ENCODE measurements around the gene HPCA. TPM values are rescaled to one million over a fixed set of nuclear protein-coding genes. Genes with fewer than 3 reads are reported as not detected.
A peak's percentile ranks its signal among the peaks of the same experiment; 100 is the strongest.

The HPCA gene
- total and polyA plus RNA-seq, 8 donors = 0.16 to 0.61 (median 0.35) TPM; not detected in 1

DNA sequence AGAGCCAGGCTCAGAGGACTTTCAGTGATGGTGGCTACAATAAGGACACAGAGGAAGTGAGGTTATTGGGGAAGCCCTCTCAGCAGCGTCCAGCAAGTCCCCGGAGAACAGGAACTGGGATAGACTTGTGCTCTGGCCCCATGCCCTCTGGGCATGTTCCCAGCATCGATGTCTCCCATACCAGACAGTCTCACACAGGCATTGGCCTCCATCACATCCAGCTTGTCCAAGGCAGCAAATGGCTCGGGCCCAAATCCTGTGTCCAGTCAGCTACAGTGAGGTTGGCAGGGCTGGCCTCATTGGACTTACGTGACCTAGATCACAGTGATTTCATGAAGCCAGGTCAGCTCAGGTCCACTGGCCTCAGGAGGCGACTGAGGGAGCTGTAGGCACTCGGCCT is 34.5 kb downstream of the HPCA start:
- Histone ChIP-seq H3K4me1 (peaks cover 9 to 12% of the 10 kb centered on the region in 2 donors), H3K4me3 (no peak overlapping the region), H3K36me3 (no peaks in the 10 kb centered on the region), H3K27me3 (peaks cover 0 to 91% of the 10 kb centered on the region in 2 donors), H3K9me3 (no peaks in the 10 kb centered on the region), H3K27ac (no peak overlapping the region)
- intact Hi-C loops (cut with DNase I) = no loop called here
- DNase-seq = no peak
- TF ChIP-seq, protein P1, sequence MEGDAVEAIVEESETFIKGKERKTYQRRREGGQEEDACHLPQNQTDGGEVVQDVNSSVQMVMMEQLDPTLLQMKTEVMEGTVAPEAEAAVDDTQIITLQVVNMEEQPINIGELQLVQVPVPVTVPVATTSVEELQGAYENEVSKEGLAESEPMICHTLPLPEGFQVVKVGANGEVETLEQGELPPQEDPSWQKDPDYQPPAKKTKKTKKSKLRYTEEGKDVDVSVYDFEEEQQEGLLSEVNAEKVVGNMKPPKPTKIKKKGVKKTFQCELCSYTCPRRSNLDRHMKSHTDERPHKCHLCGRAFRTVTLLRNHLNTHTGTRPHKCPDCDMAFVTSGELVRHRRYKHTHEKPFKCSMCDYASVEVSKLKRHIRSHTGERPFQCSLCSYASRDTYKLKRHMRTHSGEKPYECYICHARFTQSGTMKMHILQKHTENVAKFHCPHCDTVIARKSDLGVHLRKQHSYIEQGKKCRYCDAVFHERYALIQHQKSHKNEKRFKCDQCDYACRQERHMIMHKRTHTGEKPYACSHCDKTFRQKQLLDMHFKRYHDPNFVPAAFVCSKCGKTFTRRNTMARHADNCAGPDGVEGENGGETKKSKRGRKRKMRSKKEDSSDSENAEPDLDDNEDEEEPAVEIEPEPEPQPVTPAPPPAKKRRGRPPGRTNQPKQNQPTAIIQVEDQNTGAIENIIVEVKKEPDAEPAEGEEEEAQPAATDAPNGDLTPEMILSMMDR (IDR thresholded peaks at IDR 0.05) = no peak
- ATAC-seq = peak; percentile 22

DNA sequence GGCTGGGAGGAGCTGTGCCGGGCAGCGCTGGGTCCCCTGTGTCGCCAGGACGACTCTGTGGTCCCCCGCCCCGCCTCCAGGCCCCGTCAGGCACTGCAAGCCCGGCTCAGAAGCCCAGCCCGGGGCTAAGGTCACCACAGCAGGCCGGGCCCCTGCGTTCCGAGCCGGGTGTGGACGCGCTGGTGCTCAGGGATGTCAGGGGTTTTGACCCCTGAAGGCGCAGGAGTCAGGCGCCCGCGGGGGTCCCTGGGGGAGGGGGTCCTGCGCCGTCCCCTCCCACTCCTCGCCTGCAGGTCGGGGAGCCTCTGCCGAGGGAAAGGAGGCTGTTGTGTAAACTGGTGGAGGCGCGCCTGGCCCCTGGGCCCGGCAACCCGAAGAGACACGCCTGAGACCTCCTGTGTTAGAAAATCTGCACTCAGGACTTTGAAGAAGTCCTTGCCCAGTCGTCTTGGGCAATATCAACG is 38.6 kb downstream of the HPCA start:
- intact Hi-C loops (cut with DNase I) = no loop called here
- H3K4me1 ChIP-seq = peaks cover 9 to 14% of the 10 kb centered on the region in 2 donors
- ATAC-seq (peak; percentile 9), DNase-seq (peak in 1 of 4 donors; percentile 82)
- TF ChIP-seq, protein P1 (IDR thresholded peaks at IDR 0.05) = no peak
- H3K9me3 ChIP-seq = no peaks in the 10 kb centered on the region
- H3K36me3 ChIP-seq = no peaks in the 10 kb centered on the region
- H3K27ac ChIP-seq = no peak overlapping the region
- H3K4me3 ChIP-seq = peak overlapping the region in 1 of 2 donors; percentile 13
- peaks cover 0 to 67% of the 10 kb centered on the region in 2 donors for H3K27me3 ChIP-seq

DNA sequence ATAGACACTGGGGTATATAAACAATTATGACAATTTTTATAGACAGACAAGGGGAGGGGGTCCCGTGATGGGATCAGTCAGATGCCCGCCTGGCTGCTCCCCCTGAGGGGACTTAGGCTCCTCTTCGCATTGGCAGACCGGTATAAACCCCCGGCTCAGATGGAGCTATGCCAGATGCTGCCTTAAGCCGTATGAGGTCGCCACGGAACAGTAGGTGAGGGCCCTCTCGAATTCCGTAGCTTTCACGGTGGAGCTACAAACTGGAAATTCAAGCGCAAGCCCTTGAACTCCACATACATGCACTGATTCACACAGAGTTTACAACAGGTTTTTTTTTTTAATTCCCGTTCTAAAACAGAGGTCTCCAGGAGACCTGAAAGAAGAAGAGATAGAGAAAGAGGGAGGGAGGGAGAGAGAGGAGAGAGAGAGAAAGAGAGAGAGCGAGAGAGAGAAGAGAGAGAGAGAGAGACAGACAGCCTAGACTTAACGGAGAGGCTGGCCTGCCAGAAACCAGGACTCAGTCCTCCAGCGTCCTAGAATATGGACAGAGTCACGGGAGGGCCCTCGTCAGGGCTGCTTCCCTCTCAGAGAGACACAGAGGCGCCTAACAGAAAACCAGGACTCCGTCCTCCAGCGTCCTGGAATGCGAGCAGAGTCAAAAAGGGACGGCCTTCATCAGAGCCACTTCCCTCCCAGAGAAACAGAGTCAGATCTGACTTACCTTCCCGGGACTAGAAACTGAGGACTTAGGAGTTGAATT is 39.3 kb downstream of the HPCA start:
- Histone ChIP-seq H3K4me1 (peaks cover 9 to 14% of the 10 kb centered on the region in 2 donors), H3K27ac (no peak overlapping the region), H3K27me3 (peaks cover 0 to 61% of the 10 kb centered on the region in 2 donors), H3K4me3 (peak overlapping the region in 1 of 2 donors; percentile 13), H3K9me3 (no peaks in the 10 kb centered on the region), H3K36me3 (no peaks in the 10 kb centered on the region)
- DNase-seq = peak in 2 of 4 donors; percentile 40 to 71
- TF ChIP-seq, protein P1 (IDR thresholded peaks at IDR 0.05) = no peak
- intact Hi-C loops (cut with DNase I) = no loop called here
- ATAC-seq = peak; percentile 85

DNA sequence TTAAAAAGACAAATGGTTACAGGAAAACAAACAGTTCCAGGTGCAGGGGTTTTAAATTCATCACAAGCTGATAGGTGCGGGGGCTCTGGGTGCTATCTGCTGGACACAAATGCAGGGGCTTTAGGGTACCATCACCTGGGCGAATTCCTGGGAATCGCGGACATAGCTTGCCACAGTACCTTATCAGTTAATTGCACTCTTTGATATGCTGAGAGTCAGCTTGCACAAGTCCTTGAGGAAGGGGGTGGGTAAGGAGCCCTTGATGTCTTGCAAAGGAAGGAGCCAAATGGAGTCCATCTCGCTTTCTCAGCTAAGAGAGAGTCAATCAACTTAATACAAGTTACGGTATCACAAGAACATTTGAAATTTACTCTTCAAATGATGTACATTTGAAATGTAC is 40.3 kb downstream of the HPCA start:
- intact Hi-C loops (cut with DNase I) = no loop called here
- no peak overlapping the region for H3K4me3 ChIP-seq
- H3K27ac ChIP-seq = no peak overlapping the region
- ATAC-seq (peak; percentile 68), DNase-seq (no peak)
- peaks cover 0 to 51% of the 10 kb centered on the region in 2 donors for H3K27me3 ChIP-seq
- H3K4me1 ChIP-seq = peaks cover 9 to 14% of the 10 kb centered on the region in 2 donors
- TF ChIP-seq, protein P1 (IDR thresholded peaks at IDR 0.05) = no peak
- no peaks in the 10 kb centered on the region for H3K9me3 ChIP-seq
- H3K36me3 ChIP-seq = no peaks in the 10 kb centered on the region

DNA sequence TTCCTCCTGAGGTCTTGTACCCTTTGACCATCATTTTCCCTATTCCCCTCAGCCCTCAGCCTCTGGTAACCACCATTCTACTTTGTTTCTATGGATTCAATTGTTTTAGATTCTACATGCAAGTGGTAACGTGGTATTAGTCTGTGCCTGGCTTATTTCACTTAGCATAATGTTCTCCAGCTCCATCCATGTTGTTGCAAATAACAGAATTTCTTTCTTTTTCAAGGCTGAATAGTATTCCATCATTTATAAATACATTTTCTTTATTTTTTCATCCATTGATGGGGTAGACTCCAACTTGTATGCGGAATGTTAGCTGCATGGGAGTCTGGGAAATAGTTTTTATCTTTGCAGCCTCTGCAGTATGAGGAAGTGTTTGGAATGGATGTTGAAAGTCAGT is 41.1 kb downstream of the HPCA start:
- intact Hi-C loops (cut with DNase I) = no loop called here
- TF ChIP-seq, protein P1 (IDR thresholded peaks at IDR 0.05) = no peak
- H3K36me3 ChIP-seq = peaks cover 0 to 4% of the 10 kb centered on the region in 2 donors

More for the DNA sequence above, 41.1 kb downstream of the HPCA start:
- DNase-seq (no peak), ATAC-seq (no peak)
- Histone ChIP-seq H3K27me3 (peaks cover 0 to 43% of the 10 kb centered on the region in 2 donors), H3K9me3 (no peaks in the 10 kb centered on the region), H3K4me1 (peaks cover 9 to 14% of the 10 kb centered on the region in 2 donors), H3K4me3 (no peak overlapping the region), H3K27ac (no peak overlapping the region)

Data from left lung (tissue), 10 donors.